GM21367 (cell line): ENCODE measurements around the gene CISD1.
"Not testable (repeated sequence)": the region's sequence is repeated elsewhere in the genome, so short reads cannot be mapped to it uniquely, and the experiment has no call there.

Source experiments
- ATAC-seq: cut with Tn5 transposase; IDR thresholded peaks from one replicate; pipeline ENCODE4 v1.9.1; 2021; ENCODE audit not compliant: unreplicated experiment

Gene CISD1

DNA sequence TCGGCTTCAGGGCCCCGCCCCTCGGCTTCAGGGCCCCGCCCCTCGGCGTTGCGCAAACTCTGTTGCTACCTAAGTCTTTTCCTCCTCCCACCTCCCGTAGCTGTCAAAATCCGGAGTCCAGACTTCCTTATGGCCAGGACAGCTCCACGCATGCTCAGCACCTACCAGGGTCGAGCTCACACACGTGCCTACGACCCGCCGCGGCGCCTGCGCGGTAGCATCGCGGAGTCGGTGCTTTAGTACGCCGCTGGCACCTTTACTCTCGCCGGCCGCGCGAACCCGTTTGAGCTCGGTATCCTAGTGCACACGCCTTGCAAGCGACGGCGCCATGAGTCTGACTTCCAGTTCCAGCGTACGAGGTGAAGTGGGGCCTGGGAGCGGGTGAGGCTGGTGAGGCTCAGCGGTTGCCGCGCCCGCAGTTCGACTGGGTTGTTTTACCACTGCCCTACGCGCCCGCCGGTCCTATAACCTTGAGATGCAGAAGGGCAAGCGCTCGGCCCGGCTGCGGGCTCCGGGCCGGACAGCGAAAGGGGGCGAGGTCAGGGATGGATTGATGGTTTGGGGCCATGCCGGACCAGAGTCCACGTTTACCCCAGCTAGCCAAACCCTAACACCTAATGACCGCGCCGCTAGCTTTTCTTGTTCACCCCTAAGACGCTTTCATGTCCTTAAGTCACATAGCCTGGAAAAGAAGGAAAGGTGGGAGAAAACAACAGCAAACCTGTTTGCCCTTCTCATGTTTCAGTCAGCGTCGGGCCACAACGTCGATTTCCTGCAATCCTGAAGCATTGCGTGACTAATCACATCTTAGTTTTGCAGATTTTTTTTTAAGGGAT, at the start of gene CISD1:
CISD1 (plus strand) TSS at position 217 of the 836 bp plus-strand sequence; CDS start at position 329, 112 bp downstream.
- peak; percentile 50 for ATAC-seq

DNA sequence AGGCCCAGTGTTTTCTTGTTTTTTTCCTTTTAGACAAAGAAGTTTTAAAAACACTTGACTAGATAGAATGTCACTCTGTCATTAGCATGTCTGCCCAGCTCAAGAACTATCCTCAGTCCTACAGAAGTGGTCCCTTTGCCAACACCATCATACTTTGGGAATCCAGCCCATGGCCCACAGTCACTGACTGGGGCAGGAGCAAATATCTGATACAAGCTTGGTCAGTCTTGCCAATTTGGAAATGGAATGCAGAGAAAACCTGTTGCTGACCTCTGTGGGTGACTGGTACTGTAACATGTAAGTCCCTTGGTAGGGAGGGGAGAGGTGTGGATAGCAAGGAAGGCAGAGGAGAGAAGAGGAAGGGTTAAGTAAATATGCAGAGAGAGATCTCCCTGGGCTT, 49.1 kb upstream of the CISD1 start:
- no peak for ATAC-seq

DNA sequence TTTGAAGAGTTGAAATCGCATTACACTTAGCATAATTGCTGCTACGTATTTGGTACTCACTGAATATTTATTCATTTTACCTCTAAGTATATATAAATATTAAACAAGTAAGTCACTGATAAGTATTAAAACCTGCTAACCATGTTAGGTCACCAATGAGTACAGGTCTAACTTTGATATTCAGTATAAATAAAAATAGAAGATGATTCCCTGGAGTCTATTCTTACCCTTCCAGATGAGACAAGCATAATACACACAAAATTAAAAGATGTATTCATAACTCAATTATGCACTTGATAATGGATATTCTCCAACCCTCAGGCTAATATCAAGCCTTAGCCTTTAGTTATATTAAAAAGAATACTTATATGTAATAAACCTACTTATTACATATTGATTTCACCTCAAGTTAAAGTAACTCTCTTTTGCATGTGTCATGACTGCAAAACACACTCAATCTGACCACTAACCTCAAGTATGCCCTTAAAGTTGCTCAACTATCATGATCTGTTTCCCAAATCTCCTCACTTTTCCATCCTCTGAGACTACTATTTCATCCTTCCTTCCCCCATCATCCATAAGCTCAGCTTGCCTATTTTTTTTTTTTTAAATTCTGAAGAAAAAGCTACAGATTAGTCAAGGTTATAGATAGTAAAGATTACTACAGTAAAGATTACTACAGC, 48.1 kb upstream of the CISD1 start:
- ATAC-seq: no peak

DNA sequence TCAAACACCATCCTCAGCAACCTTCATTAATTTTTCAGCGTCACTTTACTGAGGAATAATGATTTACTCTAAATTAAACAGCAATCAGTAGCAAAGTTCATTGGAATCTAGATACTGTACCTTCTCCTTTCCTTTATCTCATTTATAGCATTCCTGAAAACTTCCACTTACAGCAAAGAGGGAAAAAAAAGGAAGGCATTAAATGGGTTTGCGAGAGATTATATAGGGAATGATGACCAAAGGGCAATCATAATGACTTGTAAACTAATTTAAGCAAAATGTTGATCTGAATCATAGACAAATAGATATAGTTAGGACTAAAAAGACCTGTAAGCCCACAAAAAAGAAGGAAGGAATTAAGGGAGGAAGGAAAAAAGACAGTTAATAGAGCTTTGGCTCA, 43.3 kb upstream of the CISD1 start:
- ATAC-seq: no peak

DNA sequence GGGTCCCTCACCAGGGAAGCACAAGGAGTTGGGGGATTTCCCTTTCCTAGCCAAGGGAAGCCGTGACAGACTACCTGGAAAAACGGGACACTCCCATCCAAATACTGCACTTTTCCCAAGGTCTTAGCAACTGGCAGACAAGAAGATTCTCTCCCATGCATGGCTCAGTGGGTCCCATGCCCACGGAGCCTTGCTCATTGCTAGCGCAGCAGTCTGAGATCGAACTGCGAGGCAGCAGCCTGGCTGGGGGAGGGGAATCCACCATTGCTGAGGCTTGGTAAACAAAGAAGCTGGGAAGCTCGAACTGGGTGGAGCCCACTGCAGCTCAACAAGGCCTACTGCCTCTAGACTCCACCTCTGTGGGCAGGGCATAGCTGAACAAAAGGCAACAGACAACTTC, 39.1 kb upstream of the CISD1 start:
- ATAC-seq: not testable (repeated sequence)

DNA sequence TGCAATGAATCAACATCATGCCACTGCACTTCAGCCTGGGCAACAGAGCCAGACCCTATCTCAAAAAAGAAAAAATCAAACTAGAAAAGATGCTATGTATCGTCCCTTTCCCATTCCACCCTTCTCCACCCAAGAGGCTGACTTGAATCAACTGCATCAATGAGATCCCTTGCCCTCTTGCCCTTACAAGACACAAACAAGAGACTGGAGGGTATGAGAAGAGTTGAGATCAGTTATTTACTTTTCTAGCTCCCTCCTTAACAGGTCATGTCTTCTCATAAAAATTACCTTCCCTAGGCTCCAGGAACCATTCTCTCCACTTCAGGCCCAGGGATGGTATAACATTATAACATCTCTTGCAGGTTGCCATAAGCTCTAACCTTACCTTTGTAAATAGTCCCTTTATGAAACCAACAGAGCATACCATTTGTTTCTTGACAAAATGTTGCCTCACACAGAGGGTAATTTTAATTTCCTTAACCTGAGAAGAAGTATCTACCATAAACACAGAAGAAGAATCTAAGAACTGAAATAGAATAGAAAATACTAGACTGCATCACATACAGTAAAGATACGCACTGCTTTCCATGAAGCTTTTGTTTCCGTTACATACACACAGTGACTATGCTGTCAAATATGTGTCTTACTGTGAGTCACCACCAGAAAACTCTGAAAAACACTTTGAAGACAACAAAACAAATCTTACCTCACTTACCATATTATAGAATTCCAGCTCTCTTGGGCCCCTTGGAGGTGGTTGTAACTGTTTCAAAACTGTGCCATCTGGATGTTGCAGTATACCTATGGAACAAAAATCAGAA, 31.7 kb upstream of the CISD1 start:
- no peak for ATAC-seq

DNA sequence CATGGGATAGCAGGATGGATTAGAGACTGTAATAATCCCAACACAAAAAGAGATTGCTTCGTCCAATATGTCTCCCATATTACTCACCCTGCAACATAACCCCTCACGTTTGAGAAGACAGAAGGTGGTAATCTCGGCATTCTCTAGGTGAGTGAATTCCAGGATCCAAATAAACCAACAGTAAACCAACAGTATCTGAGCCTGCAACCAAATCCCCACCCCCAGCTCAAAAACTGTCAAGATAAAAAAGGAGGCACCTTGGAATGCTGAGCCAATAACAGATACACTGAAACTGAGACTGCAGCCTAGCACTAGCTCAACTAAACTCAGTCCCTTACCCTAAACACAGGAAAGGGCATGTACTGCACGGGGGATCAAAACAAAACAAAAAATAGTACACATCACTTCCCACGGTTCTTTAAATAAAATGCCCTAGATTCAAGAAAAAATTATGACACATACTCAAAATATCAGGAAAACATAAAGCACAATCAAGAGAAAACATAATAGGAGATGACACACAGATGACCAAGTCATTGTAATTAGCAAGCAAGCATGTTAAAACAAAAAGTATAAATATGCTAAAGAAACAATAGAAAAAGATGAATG, 29.3 kb upstream of the CISD1 start:
- ATAC-seq: no peak

DNA sequence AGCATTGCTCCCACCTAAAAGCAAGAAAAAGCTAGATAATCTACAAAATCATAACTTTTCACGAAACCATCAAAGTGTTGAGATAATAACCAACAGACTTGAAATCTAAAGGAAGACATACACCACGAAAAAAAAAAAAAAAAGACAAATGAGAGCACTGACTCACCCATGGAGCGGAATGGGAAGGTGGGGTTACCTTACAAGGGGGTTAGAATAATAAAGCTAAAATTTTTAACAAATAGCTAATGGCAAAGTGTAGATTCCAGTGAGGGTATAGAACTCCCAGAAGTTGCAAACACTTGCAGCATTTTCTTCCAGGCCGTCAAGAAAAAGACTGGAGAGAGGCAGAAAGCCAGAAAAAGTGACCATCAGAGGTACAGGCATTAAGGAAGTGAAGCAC, 28.4 kb upstream of the CISD1 start:
- ATAC-seq: no peak

DNA sequence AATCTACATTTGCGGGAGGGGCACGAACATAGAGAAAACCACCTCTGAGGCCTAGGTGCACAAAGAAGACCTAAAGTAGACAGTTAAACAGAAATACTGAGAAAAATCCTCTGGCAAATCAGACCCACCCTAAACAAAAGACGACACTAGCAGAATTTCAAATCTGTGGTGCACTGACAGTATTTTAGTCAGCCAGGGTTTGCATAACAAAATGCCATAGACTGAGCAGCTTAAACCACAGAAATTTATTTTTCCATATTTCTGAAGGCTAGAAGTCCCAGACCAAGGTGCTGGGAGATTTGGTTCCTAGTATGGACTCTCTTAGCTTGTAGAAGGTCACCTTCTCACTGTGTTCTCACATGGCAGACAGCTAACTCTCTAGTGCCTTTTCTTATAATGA, 27.6 kb upstream of the CISD1 start:
- no peak for ATAC-seq

DNA sequence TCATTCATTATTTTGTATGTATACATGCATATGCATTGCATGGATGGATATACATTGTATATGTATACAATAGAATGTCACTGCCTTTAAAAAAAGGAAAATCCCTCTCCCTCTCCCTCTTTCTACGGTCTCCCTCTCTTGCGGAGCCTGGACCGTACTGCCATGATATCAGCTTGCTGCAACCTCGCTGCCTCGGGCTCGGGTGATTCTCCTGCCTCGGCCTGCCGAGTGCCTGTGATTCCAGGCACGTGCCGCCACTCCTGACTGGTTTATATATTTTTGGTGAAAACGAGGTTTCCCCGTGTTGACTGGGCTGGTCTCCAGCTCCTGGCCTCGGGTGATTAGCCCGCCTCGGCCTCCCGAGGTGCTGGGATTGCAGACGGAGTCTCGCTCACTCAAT, 25.7 kb upstream of the CISD1 start:
- ATAC-seq: no peak

DNA sequence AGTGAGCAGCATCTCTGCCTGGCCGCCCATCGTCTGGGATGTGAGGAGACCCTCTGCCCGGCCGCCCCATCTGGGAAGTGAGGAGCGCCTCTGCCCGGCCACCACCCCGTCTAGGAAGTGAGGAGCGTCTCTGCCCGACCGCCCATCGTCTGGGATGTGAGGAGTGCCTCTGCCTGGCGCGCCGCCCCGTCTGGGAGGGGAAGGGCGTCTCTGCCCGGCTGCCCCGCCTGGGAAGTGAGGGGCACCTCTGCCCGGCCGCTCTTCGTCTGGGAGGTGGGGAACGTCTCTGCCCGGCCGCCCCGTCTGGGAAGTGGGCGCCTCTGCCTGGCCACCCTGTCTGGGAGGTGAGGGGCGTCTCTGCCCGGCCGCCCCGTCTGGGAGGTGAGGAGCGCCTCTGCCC, 25.2 kb upstream of the CISD1 start:
- not testable (repeated sequence) for ATAC-seq

DNA sequence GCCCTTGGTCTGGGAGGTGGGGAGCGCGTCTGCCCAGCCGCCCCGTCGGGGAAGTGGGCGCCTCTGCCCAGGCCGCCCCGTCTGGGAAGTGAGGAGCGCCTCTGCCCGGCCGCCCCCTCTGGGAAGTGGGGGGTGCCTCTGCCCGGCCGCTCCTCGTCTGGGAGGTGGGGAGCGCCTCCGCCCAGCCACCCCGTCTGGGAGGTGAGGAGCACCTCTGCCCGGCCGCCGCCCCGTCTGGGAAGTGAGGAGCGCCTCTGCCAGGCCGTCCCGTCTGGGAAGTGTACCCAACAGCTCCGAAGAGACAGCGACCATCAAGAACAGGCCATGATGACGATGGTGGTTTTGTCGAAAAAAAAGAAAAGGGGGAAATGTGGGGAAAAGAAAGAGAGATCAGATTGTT, 24.7 kb upstream of the CISD1 start:
- ATAC-seq: not testable (repeated sequence)

DNA sequence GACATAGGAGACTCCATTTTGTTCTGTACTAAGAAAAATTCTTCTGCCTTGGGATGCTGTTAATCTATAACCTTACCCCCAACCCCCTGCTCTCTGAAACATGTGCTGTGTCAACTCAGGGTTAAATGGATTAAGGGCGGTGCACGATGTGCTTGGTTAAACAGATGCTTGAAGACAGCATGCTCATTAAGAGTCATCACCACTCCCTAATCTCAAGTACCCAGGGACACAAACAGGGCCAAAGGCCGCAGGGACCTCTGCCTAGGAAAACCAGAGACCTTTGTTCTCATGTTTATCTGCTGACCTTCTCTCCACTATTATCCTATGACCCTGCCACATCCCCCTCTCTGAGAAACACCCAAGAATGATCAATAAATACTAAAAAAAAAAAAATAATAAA, 24.3 kb upstream of the CISD1 start:
- not testable (repeated sequence) for ATAC-seq

DNA sequence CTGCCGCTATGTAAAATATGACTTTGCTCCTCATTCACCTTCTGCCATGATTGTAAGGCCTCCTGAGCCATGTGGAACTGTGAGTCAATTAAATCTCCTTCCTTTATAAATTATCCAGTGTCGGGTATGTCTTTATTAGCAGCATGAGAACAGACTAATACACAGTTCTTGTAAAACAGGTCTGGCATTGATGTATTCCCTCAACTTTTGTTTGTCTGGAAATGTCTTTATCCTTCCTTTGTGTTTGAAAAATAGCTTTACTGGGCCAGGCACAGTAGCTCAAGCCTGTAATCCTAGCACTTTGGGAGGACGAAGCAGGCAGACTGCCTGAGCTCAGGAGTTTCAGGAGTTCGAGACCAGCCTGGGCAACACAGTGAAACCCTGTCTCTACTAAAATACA, 15.8 kb upstream of the CISD1 start:
- ATAC-seq: no peak

DNA sequence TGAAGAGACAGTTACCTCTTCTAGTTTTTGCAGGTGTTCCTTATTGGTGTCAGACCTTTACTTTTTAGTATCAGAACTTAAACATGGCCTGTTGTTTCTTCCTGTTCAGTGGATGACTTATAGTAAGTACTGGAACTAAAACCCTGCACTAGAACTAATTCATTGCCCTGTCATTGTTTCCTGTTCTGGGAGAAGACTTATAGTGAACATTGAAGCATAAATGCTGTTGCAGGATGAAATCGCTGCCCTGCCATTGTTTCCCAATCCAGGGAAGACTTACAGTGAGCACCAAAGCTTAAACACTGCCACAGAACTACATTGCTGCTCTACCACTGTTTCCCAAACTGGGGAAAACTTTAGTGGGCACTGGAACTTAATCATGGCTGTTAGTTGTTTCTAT, 14.3 kb upstream of the CISD1 start:
- ATAC-seq: no peak

DNA sequence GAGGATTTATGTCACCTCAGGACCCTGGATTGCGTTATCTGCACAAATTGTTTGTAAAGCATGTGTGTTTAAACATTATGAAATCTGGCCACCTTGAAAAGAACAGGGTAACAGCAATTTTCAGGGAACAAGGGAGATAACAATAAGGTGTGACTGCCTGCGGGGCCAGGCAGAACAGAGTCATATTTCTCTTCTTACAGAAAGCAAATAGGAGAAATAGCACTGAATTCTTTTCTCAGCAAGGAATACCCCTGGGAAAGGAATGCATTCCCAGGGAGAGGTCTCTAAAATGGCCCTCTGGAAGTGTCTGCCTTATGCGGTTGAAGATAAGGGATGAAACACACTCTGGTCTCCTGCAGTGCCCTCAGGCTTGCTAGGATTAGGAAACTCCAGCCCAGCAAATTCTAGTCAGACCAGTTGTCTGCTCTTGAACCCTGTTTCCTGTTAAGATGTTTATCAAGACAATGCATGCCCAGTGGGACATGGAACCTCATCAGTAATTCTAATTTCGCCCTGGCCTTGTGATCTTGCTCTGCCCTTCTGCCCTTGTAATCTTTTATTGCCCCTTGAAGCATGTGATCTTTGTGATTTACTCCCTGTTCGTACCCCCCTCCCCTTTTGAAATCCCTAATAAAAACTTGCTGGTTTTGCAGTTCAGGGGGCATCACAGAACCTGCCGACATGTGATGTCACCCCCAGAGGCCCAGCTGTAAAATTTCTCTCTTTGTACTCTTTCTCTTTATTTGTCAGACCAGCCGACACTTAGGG, 12.8 kb upstream of the CISD1 start:
- not testable (repeated sequence) for ATAC-seq

DNA sequence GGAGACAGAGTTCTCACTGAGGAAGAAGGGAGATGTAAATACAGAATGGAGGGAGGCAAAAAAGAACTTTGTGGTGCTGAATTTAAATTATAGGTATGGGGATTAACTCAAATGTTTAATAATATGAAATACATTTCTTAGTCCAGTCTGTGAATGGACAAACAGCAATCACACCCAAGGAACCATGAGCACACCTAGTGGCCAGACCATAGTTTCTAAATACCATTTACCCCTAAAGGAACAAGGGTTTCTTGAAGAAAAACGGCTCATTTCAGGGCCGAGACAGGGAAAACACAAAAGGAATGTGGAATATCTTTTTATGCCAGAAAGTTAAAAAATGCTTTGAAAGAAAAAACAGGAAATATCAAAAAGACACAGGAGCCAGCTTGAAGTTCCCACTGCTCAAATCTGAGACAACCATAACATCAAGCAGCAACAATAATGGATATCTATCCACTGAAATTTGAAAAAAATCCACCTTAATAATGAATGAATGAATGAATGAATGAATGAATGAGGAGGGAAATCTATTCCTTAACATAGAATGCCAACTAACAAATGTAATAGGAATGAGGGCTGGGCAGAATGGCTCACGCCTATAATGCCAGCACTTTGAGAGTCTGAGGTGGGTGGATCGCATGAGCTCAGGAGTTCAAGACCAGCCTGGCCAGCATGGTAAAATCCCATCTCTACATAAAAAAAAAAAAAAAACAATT, 9.8 kb upstream of the CISD1 start:
- ATAC-seq: no peak

DNA sequence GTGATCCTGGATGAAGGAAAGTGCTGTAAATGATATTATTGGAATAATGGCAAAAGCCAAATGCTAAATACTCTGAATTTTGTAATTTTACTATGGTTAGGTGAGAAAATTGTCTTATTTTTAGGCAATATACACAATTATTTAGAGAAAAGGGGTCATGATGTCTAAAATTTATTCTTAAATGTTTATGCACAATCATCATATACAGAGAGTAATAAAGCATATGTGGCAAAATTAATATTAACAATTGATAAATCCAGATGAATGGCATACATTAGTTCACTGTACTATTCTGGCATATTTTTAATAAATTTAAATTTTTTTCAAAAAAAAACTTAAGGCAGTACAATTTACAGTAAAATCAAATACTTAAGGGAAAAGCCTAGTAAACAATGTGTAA, 8.6 kb upstream of the CISD1 start:
- no peak for ATAC-seq

DNA sequence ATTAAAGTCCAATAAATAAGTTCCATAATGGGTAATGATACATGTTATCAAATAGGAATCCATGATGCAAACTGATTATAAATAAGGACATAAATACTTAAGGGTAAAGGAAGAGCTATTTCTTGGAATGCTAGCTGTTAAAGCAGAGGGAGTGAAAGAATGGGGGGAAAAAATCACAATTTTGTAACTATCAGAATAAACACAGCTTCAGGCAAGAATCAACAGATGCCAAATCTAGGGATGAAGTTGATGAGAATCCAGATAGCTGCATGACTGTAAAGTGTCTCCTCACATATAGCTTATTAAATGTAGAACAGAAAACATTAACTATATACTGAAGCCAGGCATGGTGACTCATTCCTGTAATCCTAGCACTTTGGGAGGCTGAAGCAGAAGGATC, 6.2 kb upstream of the CISD1 start:
- no peak for ATAC-seq

DNA sequence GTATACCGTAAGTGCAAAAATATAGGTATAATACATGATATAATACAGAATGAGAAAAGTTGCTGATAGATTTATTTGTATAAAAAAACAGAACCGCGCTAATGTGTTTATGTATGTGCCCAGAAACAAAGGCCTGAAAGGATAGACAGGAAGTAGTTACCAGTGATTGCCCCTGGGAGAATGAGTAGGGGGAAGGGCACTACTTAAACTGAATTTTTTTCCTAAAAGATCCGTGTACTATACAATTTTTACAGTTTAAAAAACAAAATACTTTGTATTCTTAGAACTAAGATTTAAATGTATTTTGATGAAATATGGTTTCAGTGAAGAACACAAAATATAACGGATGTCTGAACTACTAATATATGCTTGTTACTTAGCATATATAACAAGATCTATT, 4.2 kb upstream of the CISD1 start:
- no peak for ATAC-seq
